Calu3 (cell line): ENCODE results near the gene DPP6. TPM values are rescaled to one million over a fixed set of nuclear protein-coding genes. Genes with fewer than 3 reads are reported as not detected.

Source experiments
- BruUV-seq: library from RNA; stranded (reverse); fragments of 400-500 nt; replicated peaks from 2 replicates; lab custom pipeline; 2021; lab: Mats Ljungman, UMichigan
- CTCF ChIA-PET: fragments of 300-600 bp; sonication (Branson Sonifier 250); formaldehyde crosslinking; loops from one replicate; lab custom pipeline; 2022; ENCODE audit warnings: antibody characterized with exemption; lab: Charles Lee
- DNase-seq: peaks from one replicate; pipeline ENCODE4 v3.0.0; 2022
- H3K27ac Mint-ChIP-seq: one replicate; pipeline ENCODE4 v1.8.0; 2022; ENCODE audit warnings: mixed read lengths; ENCODE audit not compliant: unreplicated experiment
- H3K27me3 Mint-ChIP-seq: one replicate; pipeline ENCODE4 v1.8.0; 2022; ENCODE audit warnings: mixed read lengths; ENCODE audit not compliant: unreplicated experiment
- H3K36me3 Mint-ChIP-seq: one replicate; pipeline ENCODE4 v1.8.0; 2022; ENCODE audit warnings: mild to moderate bottlenecking, moderate library complexity, mixed read lengths; ENCODE audit not compliant: insufficient read depth, unreplicated experiment
- H3K4me1 Mint-ChIP-seq: one replicate; pipeline ENCODE4 v1.8.0; 2022; ENCODE audit warnings: mild to moderate bottlenecking, low read depth, mixed read lengths; ENCODE audit not compliant: unreplicated experiment
- H3K4me3 Mint-ChIP-seq: one replicate; pipeline ENCODE4 v1.8.0; 2022; ENCODE audit warnings: mild to moderate bottlenecking, low read depth, moderate library complexity, mixed read lengths; ENCODE audit not compliant: unreplicated experiment
- H3K9me3 Mint-ChIP-seq: one replicate; pipeline ENCODE4 v1.8.0; 2022; ENCODE audit warnings: low read depth, mixed read lengths; ENCODE audit not compliant: unreplicated experiment
- CTCF ChIP-seq: fragments of 200-600 bp; IDR thresholded peaks from one replicate; pipeline ENCODE4 v1.8.0; 2022; ENCODE audit warnings: antibody characterized with exemption; ENCODE audit not compliant: unreplicated experiment
- intact Hi-C: fragments of 100-400 bp; cut with micrococcal nuclease; formaldehyde crosslinking; loops from one replicate; pipeline ENCODE4 v1.10.0; 2022; ENCODE audit not compliant: unreplicated experiment
- total RNA-seq: library from RNA; stranded (reverse); gene quantifications from 2 replicates; pipeline ENCODE4 v1.2.3, GENCODE V29; 2022

Gene DPP6
- total RNA-seq, 1 experiment from 2014 or later = not detected

- H3K27ac Mint-ChIP-seq = no peak overlapping the region
- no peak for TF ChIP-seq CTCF
- no TSS peak for BruUV-seq
These were observed 740.3 kb downstream of the DPP6 start for GRCh38 chr7:154792436-154793055.

DNA sequence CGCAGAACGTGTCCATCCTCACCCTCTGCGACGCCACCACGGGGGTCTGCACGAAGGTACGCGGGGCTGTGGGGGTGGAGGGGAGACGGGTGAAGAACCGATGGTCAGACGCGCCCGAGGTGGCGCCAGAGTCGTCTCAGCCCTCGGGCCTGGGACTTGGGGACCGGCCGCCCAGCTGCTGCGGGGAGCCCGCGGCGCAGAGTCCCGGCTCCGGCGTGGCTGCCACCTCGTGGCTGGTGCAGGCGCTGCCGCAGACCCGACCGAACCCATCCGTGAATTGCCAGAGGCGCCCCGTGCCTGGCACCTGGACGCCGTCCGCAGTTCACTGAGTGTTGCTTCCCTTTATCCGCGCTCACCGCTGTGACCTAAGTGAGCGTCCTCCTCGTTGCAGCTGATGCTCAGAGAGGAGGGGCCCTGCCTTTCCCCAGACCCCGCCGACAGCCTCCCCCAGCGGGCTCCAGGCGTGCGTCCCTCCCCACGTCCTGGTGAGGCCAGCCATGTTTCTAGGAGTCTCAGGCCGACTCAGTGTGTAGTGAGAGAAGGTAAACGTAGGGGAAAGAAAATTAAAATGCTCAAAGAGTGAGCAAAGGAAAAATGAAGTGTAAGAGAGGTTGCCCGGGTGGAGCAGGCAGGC, 742.1 kb downstream of the DPP6 start:
- H3K9me3 Mint-ChIP-seq = peaks cover 14% of the 10 kb centered on the region
- no TSS peak for BruUV-seq
- no peaks in the 10 kb centered on the region for H3K36me3 Mint-ChIP-seq
- intact Hi-C loops = no loop called here
- CTCF ChIA-PET = no interaction called here
- H3K4me1 Mint-ChIP-seq = no peaks in the 10 kb centered on the region
- no peak overlapping the region for H3K27ac Mint-ChIP-seq
- no peaks in the 10 kb centered on the region for H3K27me3 Mint-ChIP-seq
- no peak for TF ChIP-seq CTCF
- DNase-seq = no peak
- no peak overlapping the region for H3K4me3 Mint-ChIP-seq

More at GRCh38 chr7:154792436-154793055, 740.3 kb downstream of the DPP6 start:
- Mint-ChIP-seq H3K9me3 (peaks cover 20% of the 10 kb centered on the region), H3K27me3 (no peaks in the 10 kb centered on the region), H3K36me3 (no peaks in the 10 kb centered on the region), H3K4me3 (no peak overlapping the region), H3K4me1 (no peaks in the 10 kb centered on the region)
- intact Hi-C loops = no loop called here
- no peak for DNase-seq
- CTCF ChIA-PET = no interaction called here

GRCh38 chr7:154795014-154795413, 742.8 kb downstream of the DPP6 start:
- Mint-ChIP-seq H3K36me3 (no peaks in the 10 kb centered on the region), H3K27ac (no peak overlapping the region), H3K9me3 (peaks cover 14% of the 10 kb centered on the region), H3K4me3 (no peak overlapping the region), H3K27me3 (no peaks in the 10 kb centered on the region), H3K4me1 (no peaks in the 10 kb centered on the region)
- TF ChIP-seq CTCF = no peak
- DNase-seq = no peak
- intact Hi-C loops = no loop called here
- BruUV-seq = no TSS peak
- CTCF ChIA-PET = no interaction called here

DNA sequence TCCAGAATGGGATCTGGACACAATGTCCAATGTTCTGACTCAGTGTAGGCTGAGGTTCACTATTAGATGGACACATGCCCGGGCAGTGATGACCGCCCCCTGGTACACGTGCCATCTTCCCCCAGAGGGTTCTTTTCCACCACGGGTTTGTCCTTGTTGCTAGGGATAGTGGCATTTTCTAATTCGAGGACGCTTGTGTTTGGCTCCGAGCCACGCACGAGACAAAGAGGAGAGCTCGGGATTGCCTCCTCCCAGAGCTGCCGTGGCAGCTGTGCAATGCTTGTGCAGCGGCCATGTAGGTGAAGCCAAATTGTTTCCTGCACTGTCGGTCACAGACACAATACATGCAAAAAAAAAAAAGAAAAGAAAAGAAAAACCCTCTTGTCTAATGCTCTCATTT, 743.2 kb downstream of the DPP6 start:
- no peak overlapping the region for H3K4me3 Mint-ChIP-seq
- no TSS peak for BruUV-seq
- CTCF ChIA-PET = no interaction called here
- no peaks in the 10 kb centered on the region for H3K4me1 Mint-ChIP-seq
- no peak for DNase-seq
- no peaks in the 10 kb centered on the region for H3K27me3 Mint-ChIP-seq
- H3K9me3 Mint-ChIP-seq = peaks cover 14% of the 10 kb centered on the region
- H3K36me3 Mint-ChIP-seq = no peaks in the 10 kb centered on the region
- H3K27ac Mint-ChIP-seq = no peak overlapping the region
- no peak for TF ChIP-seq CTCF
- intact Hi-C loops = no loop called here
